Gastroesophageal sphincter (tissue), 3 donors: ENCODE results near the gene ITGB6.

Source experiments
- POLR2A ChIP-seq, 2 donors: fragments of 450-650 bp; IDR thresholded peaks; one replicate each; pipeline ENCODE4 v1.6.1; 2017; ENCODE audit warnings: antibody characterized with exemption in 2 of 2, mild to moderate bottlenecking in 2 of 2, moderate library complexity in 1 of 2
- POLR2AphosphoS5 ChIP-seq: sonication (generic); formaldehyde crosslinking; IDR thresholded peaks from one replicate; pipeline ENCODE4 v1.6.1; 2017; ENCODE audit warnings: antibody characterized with exemption
- TF ChIP-seq, protein P1 (sequence below), 4 experiments: fragments of 200-600 bp in 2 of 4; fragments of 450-650 bp in 2 of 4; sonication (generic) in 1 of 4; IDR thresholded peaks; one replicate each; pipeline ENCODE4 v1.5.1; 2017 to 2019; ENCODE audit warnings: antibody characterized with exemption in 4 of 4, mild to moderate bottlenecking in 2 of 4, moderate library complexity in 2 of 4

DNA sequence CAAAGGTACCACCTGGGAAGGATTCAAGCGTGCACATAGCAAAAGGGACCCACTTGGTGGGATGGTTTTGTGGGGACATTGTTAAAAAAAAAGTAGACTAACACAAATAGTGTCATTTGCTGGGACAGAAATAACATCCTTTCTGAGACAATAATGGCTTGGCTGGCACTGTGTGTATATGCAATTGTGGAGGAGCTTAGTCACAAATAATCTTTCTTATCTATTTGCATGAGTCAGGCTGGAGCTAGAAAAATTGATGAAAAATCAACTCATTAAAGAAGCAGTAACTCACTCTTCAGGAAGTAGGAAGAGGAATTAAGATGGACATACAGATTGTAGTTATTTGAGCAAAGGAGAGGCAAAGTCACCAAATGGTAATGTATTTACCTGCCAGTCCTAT, 29.5 kb upstream of the ITGB6 start:
- TF ChIP-seq, protein P1, sequence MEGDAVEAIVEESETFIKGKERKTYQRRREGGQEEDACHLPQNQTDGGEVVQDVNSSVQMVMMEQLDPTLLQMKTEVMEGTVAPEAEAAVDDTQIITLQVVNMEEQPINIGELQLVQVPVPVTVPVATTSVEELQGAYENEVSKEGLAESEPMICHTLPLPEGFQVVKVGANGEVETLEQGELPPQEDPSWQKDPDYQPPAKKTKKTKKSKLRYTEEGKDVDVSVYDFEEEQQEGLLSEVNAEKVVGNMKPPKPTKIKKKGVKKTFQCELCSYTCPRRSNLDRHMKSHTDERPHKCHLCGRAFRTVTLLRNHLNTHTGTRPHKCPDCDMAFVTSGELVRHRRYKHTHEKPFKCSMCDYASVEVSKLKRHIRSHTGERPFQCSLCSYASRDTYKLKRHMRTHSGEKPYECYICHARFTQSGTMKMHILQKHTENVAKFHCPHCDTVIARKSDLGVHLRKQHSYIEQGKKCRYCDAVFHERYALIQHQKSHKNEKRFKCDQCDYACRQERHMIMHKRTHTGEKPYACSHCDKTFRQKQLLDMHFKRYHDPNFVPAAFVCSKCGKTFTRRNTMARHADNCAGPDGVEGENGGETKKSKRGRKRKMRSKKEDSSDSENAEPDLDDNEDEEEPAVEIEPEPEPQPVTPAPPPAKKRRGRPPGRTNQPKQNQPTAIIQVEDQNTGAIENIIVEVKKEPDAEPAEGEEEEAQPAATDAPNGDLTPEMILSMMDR (IDR thresholded peaks at IDR 0.05) = no peak
- TF ChIP-seq POLR2A (IDR thresholded peaks at IDR 0.05) (no peak), POLR2AphosphoS5 (no peak)
